Ectodermal cell (in vitro differentiated cells): ENCODE data around the gene MYL6.

Experiments used
- H3K27ac ChIP-seq: 2 replicates; pipeline ENCODE4 v1.7.0; 2013; ENCODE audit warnings: mild to moderate bottlenecking, low read depth, low read length; ENCODE audit not compliant: insufficient read depth, poor library complexity, severe bottlenecking
- H3K27me3 ChIP-seq: 2 replicates; pipeline ENCODE4 v1.7.0; 2013; ENCODE audit warnings: mild to moderate bottlenecking, low read length; ENCODE audit not compliant: insufficient read depth, control insufficient read depth, poor library complexity, severe bottlenecking
- H3K36me3 ChIP-seq: one replicate; pipeline ENCODE4 v1.7.0; 2013; ENCODE audit warnings: low read length; ENCODE audit not compliant: control insufficient read depth, insufficient read depth
- H3K4me1 ChIP-seq: one replicate; pipeline ENCODE4 v1.7.0; 2013; ENCODE audit warnings: low read length; ENCODE audit not compliant: control insufficient read depth, insufficient read depth
- H3K4me3 ChIP-seq: 2 replicates; pipeline ENCODE4 v1.7.0; 2013; ENCODE audit warnings: low read depth, low read length, control low read depth; ENCODE audit not compliant: insufficient read depth
- H3K9me3 ChIP-seq: 2 replicates; pipeline ENCODE4 v1.7.0; 2013; ENCODE audit warnings: mild to moderate bottlenecking, low read length, moderate library complexity; ENCODE audit not compliant: control insufficient read depth
- WGBS, 2 experiments: methylation state at CpG; one replicate each; pipeline ENCODE4 v1.1.7; 2013; ENCODE audit warnings: missing lambda C conversion rate in 2 of 2; 5-methylcytosine and 5-hydroxymethylcytosine counted together

Gene MYL6

GRCh38 chr12:56129206-56129941, 28.8 kb upstream of the MYL6 start:
- 5% methylated on average over 29 of the region's 29 CpGs for WGBS, 2 experiments
- H3K4me3 ChIP-seq = peak overlapping the region; percentile 70
- peaks cover 20% of the 10 kb centered on the region for H3K4me1 ChIP-seq
- no peaks in the 10 kb centered on the region for H3K27me3 ChIP-seq
- no peak overlapping the region for H3K27ac ChIP-seq
- H3K36me3 ChIP-seq = peaks cover 36% of the 10 kb centered on the region
- H3K9me3 ChIP-seq = no peaks in the 10 kb centered on the region

- H3K4me1 ChIP-seq = peaks cover 20% of the 10 kb centered on the region
- peaks cover 37% of the 10 kb centered on the region for H3K36me3 ChIP-seq
- 83 to 84% methylated on average over 22 of the region's 22 CpGs for WGBS, 2 experiments
- H3K9me3 ChIP-seq = no peaks in the 10 kb centered on the region
- no peaks in the 10 kb centered on the region for H3K27me3 ChIP-seq
- no peak overlapping the region for H3K27ac ChIP-seq
- H3K4me3 ChIP-seq = no peak overlapping the region
Observed at GRCh38 chr12:56129942-56130495, 28.1 kb upstream of the MYL6 start.

- H3K27ac ChIP-seq = no peak overlapping the region
- H3K9me3 ChIP-seq = no peaks in the 10 kb centered on the region
- H3K4me1 ChIP-seq = peaks cover 20% of the 10 kb centered on the region
- H3K27me3 ChIP-seq = no peaks in the 10 kb centered on the region
- WGBS, 2 experiments = 89 to 93% methylated on average over 3 to 4 of the region's 4 CpGs
- no peak overlapping the region for H3K4me3 ChIP-seq
- H3K36me3 ChIP-seq = peaks cover 37% of the 10 kb centered on the region
Observed at GRCh38 chr12:56130876-56131275, 27.3 kb upstream of the MYL6 start.

GRCh38 chr12:56134897-56135296, 23.3 kb upstream of the MYL6 start:
- H3K4me1 ChIP-seq = peaks cover 3% of the 10 kb centered on the region
- no peak overlapping the region for H3K4me3 ChIP-seq
- WGBS, 2 experiments = 91 to 99% methylated on average over 5 to 6 of the region's 6 CpGs
- H3K36me3 ChIP-seq = peaks cover 69% of the 10 kb centered on the region
- H3K27ac ChIP-seq = no peak overlapping the region
- H3K9me3 ChIP-seq = no peaks in the 10 kb centered on the region
- no peaks in the 10 kb centered on the region for H3K27me3 ChIP-seq

GRCh38 chr12:56137853-56138571, 20.1 kb upstream of the MYL6 start:
- no peak overlapping the region for H3K4me3 ChIP-seq
- peaks cover 64% of the 10 kb centered on the region for H3K36me3 ChIP-seq
- no peak overlapping the region for H3K27ac ChIP-seq
- WGBS, 2 experiments = 95 to 98% methylated on average over 14 of the region's 14 CpGs
- H3K27me3 ChIP-seq = no peaks in the 10 kb centered on the region
- H3K4me1 ChIP-seq = no peaks in the 10 kb centered on the region
- no peaks in the 10 kb centered on the region for H3K9me3 ChIP-seq

- H3K36me3 ChIP-seq = peaks cover 63% of the 10 kb centered on the region
- H3K4me1 ChIP-seq = no peaks in the 10 kb centered on the region
- 91 to 95% methylated on average over 19 of the region's 19 CpGs for WGBS, 2 experiments
- H3K9me3 ChIP-seq = no peaks in the 10 kb centered on the region
- H3K27ac ChIP-seq = no peak overlapping the region
- no peaks in the 10 kb centered on the region for H3K27me3 ChIP-seq
- H3K4me3 ChIP-seq = no peak overlapping the region
Observed at GRCh38 chr12:56141946-56142784, 16.0 kb upstream of the MYL6 start.

GRCh38 chr12:56143217-56143616, 14.9 kb upstream of the MYL6 start:
- Histone ChIP-seq H3K4me3 (no peak overlapping the region), H3K36me3 (peaks cover 53% of the 10 kb centered on the region)
- 97 to 100% methylated on average over 4 of the region's 4 CpGs for whole genome bisulfite sequencing, 2 experiments

GRCh38 chr12:56143870-56144269, 14.3 kb upstream of the MYL6 start:
- H3K36me3 ChIP-seq = peaks cover 47% of the 10 kb centered on the region

More at GRCh38 chr12:56143217-56143616, 14.9 kb upstream of the MYL6 start:
- Histone ChIP-seq H3K27ac (no peak overlapping the region), H3K9me3 (no peaks in the 10 kb centered on the region), H3K4me1 (no peaks in the 10 kb centered on the region), H3K27me3 (no peaks in the 10 kb centered on the region)

GRCh38 chr12:56145217-56145616, 12.9 kb upstream of the MYL6 start:
- no peaks in the 10 kb centered on the region for H3K27me3 ChIP-seq
- no peaks in the 10 kb centered on the region for H3K9me3 ChIP-seq
- 85 to 89% methylated on average over 3 of the region's 3 CpGs for WGBS, 2 experiments
- peaks cover 34% of the 10 kb centered on the region for H3K36me3 ChIP-seq
- H3K4me1 ChIP-seq = no peaks in the 10 kb centered on the region
- no peak overlapping the region for H3K27ac ChIP-seq
- no peak overlapping the region for H3K4me3 ChIP-seq

More at GRCh38 chr12:56143870-56144269, 14.3 kb upstream of the MYL6 start:
- Histone ChIP-seq H3K27me3 (no peaks in the 10 kb centered on the region), H3K9me3 (no peaks in the 10 kb centered on the region), H3K4me1 (no peaks in the 10 kb centered on the region), H3K27ac (no peak overlapping the region), H3K4me3 (no peak overlapping the region)
- WGBS, 2 experiments = 93 to 95% methylated on average over 8 of the region's 8 CpGs
